Activated naive CD4-positive, alpha-beta T cell treated with anti-CD3 and anti-CD28 coated beads, Interleukin-2, amount 50 U/mL, for 72 hours (primary cell): ENCODE measurements around the gene PRKN. TPM values are rescaled to one million over a fixed set of nuclear protein-coding genes. Genes with fewer than 3 reads are reported as not detected.
A peak's percentile ranks its signal among the peaks of the same experiment; 100 is the strongest.

Experiments
- ATAC-seq, 2 donors: fragments of 150-1000 bp; cut with Tn5 transposase; 2 replicates each; pipeline ENCODE4 v1.10.0; 2021; ENCODE audit warnings: mild to moderate bottlenecking in 2 of 2, moderate library complexity in 2 of 2
- DNase-seq, 2 donors: peaks; one replicate each; pipeline ENCODE4 v3.0.0; 2021 to 2022; ENCODE audit warnings: low spot score in 2 of 2
- H3K27ac Mint-ChIP-seq, 2 donors: one replicate each; pipeline ENCODE4 v1.8.0; 2022; ENCODE audit warnings: mild to moderate bottlenecking in 2 of 2, mixed read lengths in 2 of 2
- H3K36me3 Mint-ChIP-seq, 2 donors: one replicate each; pipeline ENCODE4 v1.8.0; 2022; ENCODE audit warnings: mixed read lengths in 2 of 2
- H3K9me3 Mint-ChIP-seq, 2 donors: one replicate each; pipeline ENCODE4 v1.8.0; 2022; ENCODE audit warnings: mixed read lengths in 2 of 2
- total RNA-seq, 2 donors: library from RNA; stranded (reverse); gene quantifications; one replicate each; pipeline ENCODE4 v1.2.3, GENCODE V29; 2022

PRKN gene
- total RNA-seq, 2 donors from 2014 or later = 0.57 to 4.1 TPM

GRCh38 chr6:161727083-161727833 lies 1000.3 kb downstream of the PRKN start:
- H3K36me3 Mint-ChIP-seq = peaks cover 0 to 7% of the 10 kb centered on the region in 2 donors
- H3K27ac Mint-ChIP-seq = no peak overlapping the region
- H3K9me3 Mint-ChIP-seq = peaks cover 12 to 15% of the 10 kb centered on the region in 2 donors
- no peak for ATAC-seq
- DNase-seq = no peak

GRCh38 chr6:161722394-161722793 lies 1005.2 kb downstream of the PRKN start:
- H3K9me3 Mint-ChIP-seq = no peaks in the 10 kb centered on the region
- no peak for ATAC-seq
- H3K27ac Mint-ChIP-seq = no peak overlapping the region
- no peak for DNase-seq
- no peaks in the 10 kb centered on the region for H3K36me3 Mint-ChIP-seq

GRCh38 chr6:161721511-161721910 lies 1006.1 kb downstream of the PRKN start:
- ATAC-seq (no peak), DNase-seq (no peak)
- Mint-ChIP-seq H3K27ac (no peak overlapping the region), H3K36me3 (no peaks in the 10 kb centered on the region), H3K9me3 (no peaks in the 10 kb centered on the region)

- no peak for DNase-seq
- no peaks in the 10 kb centered on the region for H3K36me3 Mint-ChIP-seq
- H3K9me3 Mint-ChIP-seq = no peaks in the 10 kb centered on the region
- ATAC-seq = no peak
- H3K27ac Mint-ChIP-seq = no peak overlapping the region
Measured at GRCh38 chr6:161716176-161716575, 1011.4 kb downstream of the PRKN start.

- no peak for ATAC-seq
- H3K27ac Mint-ChIP-seq = no peak overlapping the region
- no peak for DNase-seq
- H3K36me3 Mint-ChIP-seq = no peaks in the 10 kb centered on the region
- no peaks in the 10 kb centered on the region for H3K9me3 Mint-ChIP-seq
Measured at GRCh38 chr6:161711938-161712337, 1015.6 kb downstream of the PRKN start.

- no peaks in the 10 kb centered on the region for H3K36me3 Mint-ChIP-seq
- DNase-seq = no peak
Measured at GRCh38 chr6:161711515-161711914, 1016.1 kb downstream of the PRKN start.

GRCh38 chr6:161710698-161711097 lies 1016.9 kb downstream of the PRKN start:
- no peak for ATAC-seq
- no peak overlapping the region for H3K27ac Mint-ChIP-seq
- H3K36me3 Mint-ChIP-seq = no peaks in the 10 kb centered on the region
- no peak for DNase-seq
- no peaks in the 10 kb centered on the region for H3K9me3 Mint-ChIP-seq

More at GRCh38 chr6:161711515-161711914, 1016.1 kb downstream of the PRKN start:
- ATAC-seq = no peak
- H3K9me3 Mint-ChIP-seq = no peaks in the 10 kb centered on the region
- no peak overlapping the region for H3K27ac Mint-ChIP-seq

- no peak overlapping the region for H3K27ac Mint-ChIP-seq
- H3K9me3 Mint-ChIP-seq = no peaks in the 10 kb centered on the region
- DNase-seq (no peak), ATAC-seq (no peak)
- H3K36me3 Mint-ChIP-seq = no peaks in the 10 kb centered on the region
Measured at GRCh38 chr6:161701056-161701455, 1026.5 kb downstream of the PRKN start.

- no peaks in the 10 kb centered on the region for H3K36me3 Mint-ChIP-seq
- no peak overlapping the region for H3K27ac Mint-ChIP-seq
- no peaks in the 10 kb centered on the region for H3K9me3 Mint-ChIP-seq
- no peak for ATAC-seq
- DNase-seq = no peak
Measured at GRCh38 chr6:161696801-161697200, 1030.8 kb downstream of the PRKN start.

GRCh38 chr6:161694995-161695394 lies 1032.6 kb downstream of the PRKN start:
- Mint-ChIP-seq H3K36me3 (no peaks in the 10 kb centered on the region), H3K27ac (no peak overlapping the region), H3K9me3 (no peaks in the 10 kb centered on the region)
- peak in 1 of 2 donors; percentile 10 for DNase-seq
- no peak for ATAC-seq

- Mint-ChIP-seq H3K27ac (no peak overlapping the region), H3K36me3 (no peaks in the 10 kb centered on the region), H3K9me3 (no peaks in the 10 kb centered on the region)
- no peak for DNase-seq
- ATAC-seq = no peak
Measured at GRCh38 chr6:161686655-161687054, 1040.9 kb downstream of the PRKN start.

GRCh38 chr6:161684731-161685475 lies 1042.7 kb downstream of the PRKN start:
- no peaks in the 10 kb centered on the region for H3K9me3 Mint-ChIP-seq
- no peak for DNase-seq

GRCh38 chr6:161683400-161683799 lies 1044.2 kb downstream of the PRKN start:
- H3K36me3 Mint-ChIP-seq = no peaks in the 10 kb centered on the region
- ATAC-seq = no peak
- H3K9me3 Mint-ChIP-seq = no peaks in the 10 kb centered on the region

More at GRCh38 chr6:161684731-161685475, 1042.7 kb downstream of the PRKN start:
- no peak overlapping the region for H3K27ac Mint-ChIP-seq
- no peak for ATAC-seq
- no peaks in the 10 kb centered on the region for H3K36me3 Mint-ChIP-seq

GRCh38 chr6:161682982-161683381 lies 1044.6 kb downstream of the PRKN start:
- no peak for ATAC-seq
- Mint-ChIP-seq H3K9me3 (no peaks in the 10 kb centered on the region), H3K36me3 (no peaks in the 10 kb centered on the region), H3K27ac (no peak overlapping the region)
- DNase-seq = no peak

More at GRCh38 chr6:161683400-161683799, 1044.2 kb downstream of the PRKN start:
- no peak overlapping the region for H3K27ac Mint-ChIP-seq
- DNase-seq = no peak

GRCh38 chr6:161679980-161680538 lies 1047.5 kb downstream of the PRKN start:
- ATAC-seq (no peak), DNase-seq (no peak)
- no peaks in the 10 kb centered on the region for H3K36me3 Mint-ChIP-seq
- no peaks in the 10 kb centered on the region for H3K9me3 Mint-ChIP-seq
- no peak overlapping the region for H3K27ac Mint-ChIP-seq

- ATAC-seq = no peak
- H3K36me3 Mint-ChIP-seq = no peaks in the 10 kb centered on the region
- H3K9me3 Mint-ChIP-seq = no peaks in the 10 kb centered on the region
- H3K27ac Mint-ChIP-seq = no peak overlapping the region
- no peak for DNase-seq
Measured at GRCh38 chr6:161677188-161677587, 1050.4 kb downstream of the PRKN start.

GRCh38 chr6:161676586-161676985 lies 1051.0 kb downstream of the PRKN start:
- ATAC-seq (peak in 1 of 2 donors; percentile 75), DNase-seq (no peak)
- no peak overlapping the region for H3K27ac Mint-ChIP-seq
- no peaks in the 10 kb centered on the region for H3K36me3 Mint-ChIP-seq
- H3K9me3 Mint-ChIP-seq = no peaks in the 10 kb centered on the region
